Measurements from ENCODE around the gene CYTH3. TPM values are rescaled to one million over a fixed set of nuclear protein-coding genes. Genes with fewer than 3 reads are reported as not detected.

Gene CYTH3
- total RNA-seq, 1 donor = 89.4 TPM

DNA sequence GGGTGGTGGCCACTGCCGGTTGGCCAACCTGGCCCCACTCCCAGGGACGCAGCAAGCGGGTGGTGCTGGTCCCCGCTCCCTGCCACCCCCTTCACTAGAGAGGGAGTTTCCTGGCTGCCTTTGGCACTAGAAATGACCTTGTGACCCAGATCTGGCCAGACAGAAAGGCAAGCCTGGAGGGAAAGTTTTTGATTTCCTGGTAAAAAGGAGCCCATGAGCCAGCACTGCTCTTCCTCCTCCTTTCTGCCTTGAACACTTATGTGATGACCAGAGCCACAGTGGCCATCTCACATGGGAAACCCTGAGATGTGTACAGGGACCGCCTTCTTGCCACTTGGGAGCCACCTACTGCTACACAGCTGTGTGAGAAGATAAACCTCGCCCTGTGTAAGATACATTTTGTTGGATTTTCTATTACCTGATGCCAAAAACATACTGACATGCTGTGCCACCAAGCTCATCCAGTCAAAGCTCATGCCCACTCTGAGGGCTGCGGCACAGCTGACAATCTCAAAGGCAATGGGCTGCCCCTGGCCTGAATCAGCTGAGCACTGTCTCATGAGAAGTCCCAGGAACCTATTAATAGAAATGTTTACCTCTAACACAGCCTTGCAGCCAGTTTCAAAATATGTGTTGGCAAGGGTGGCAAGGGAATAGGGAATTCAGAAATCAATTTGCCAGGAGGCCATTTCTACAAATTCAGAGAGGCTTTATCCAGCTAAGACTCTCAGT, 94.0 kb downstream of the CYTH3 start:
- no peaks in the 10 kb centered on the region for H3K27me3 ChIP-seq (ENCODE audit: insufficient read depth, low read length)
- H2AFZ ChIP-seq (ENCODE audit: low read length) = no peak overlapping the region
- no peaks in the 10 kb centered on the region for H3K9me3 ChIP-seq (ENCODE audit: low read depth, low read length)
- H3K36me3 ChIP-seq (ENCODE audit: insufficient read depth, low read length) = peaks cover 31% of the 10 kb centered on the region
- H3K79me2 ChIP-seq (ENCODE audit: insufficient read depth, low read length) = peaks cover 12% of the 10 kb centered on the region
- H3K27ac ChIP-seq (ENCODE audit: low read depth, low read length) = peak overlapping the region; percentile 3
- peaks cover 1% of the 10 kb centered on the region for H4K20me1 ChIP-seq (ENCODE audit: insufficient read depth, low read length)
- no peak for DNase-seq (ENCODE audit: insufficient read length, low spot score, missing footprints)
- H3K4me1 ChIP-seq (ENCODE audit: insufficient read depth, low read length) = peaks cover 16% of the 10 kb centered on the region
- no peak overlapping the region for H3K4me2 ChIP-seq (ENCODE audit: insufficient read depth, low read length)
- TF ChIP-seq, protein P1, sequence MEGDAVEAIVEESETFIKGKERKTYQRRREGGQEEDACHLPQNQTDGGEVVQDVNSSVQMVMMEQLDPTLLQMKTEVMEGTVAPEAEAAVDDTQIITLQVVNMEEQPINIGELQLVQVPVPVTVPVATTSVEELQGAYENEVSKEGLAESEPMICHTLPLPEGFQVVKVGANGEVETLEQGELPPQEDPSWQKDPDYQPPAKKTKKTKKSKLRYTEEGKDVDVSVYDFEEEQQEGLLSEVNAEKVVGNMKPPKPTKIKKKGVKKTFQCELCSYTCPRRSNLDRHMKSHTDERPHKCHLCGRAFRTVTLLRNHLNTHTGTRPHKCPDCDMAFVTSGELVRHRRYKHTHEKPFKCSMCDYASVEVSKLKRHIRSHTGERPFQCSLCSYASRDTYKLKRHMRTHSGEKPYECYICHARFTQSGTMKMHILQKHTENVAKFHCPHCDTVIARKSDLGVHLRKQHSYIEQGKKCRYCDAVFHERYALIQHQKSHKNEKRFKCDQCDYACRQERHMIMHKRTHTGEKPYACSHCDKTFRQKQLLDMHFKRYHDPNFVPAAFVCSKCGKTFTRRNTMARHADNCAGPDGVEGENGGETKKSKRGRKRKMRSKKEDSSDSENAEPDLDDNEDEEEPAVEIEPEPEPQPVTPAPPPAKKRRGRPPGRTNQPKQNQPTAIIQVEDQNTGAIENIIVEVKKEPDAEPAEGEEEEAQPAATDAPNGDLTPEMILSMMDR (IDR thresholded peaks at IDR 0.05; ENCODE audit: extremely low read depth, low read depth, low read length) = no peak
- no peak overlapping the region for H3K4me3 ChIP-seq (ENCODE audit: insufficient read depth, low read length)

DNA sequence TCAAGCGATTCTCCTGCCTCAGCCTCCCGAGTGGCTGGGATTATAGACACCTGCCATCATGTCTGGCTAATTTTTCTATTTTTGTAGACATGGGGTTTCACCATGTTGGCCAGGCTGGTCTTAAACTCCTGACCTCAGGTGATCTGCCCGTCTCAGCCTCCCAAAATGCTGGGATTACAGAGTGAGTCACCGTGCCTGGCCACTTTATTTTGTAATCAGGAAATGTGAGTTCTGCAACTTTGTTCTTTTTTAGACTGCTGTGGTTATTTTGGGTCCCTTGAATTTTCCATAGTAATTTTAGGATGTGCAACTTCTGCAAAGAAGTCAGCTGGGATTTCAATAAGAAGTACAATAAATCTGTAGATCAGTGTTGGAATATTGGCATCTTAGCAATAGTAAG, 96.8 kb downstream of the CYTH3 start:
- Histone ChIP-seq H3K4me3 (ENCODE audit: insufficient read depth, low read length) (no peak overlapping the region), H3K27me3 (ENCODE audit: insufficient read depth, low read length) (no peaks in the 10 kb centered on the region), H4K20me1 (ENCODE audit: insufficient read depth, low read length) (peaks cover 4% of the 10 kb centered on the region), H3K36me3 (ENCODE audit: insufficient read depth, low read length) (peaks cover 30% of the 10 kb centered on the region), H3K79me2 (ENCODE audit: insufficient read depth, low read length) (peaks cover 12% of the 10 kb centered on the region), H3K4me1 (ENCODE audit: insufficient read depth, low read length) (peaks cover 16% of the 10 kb centered on the region), H3K9me3 (ENCODE audit: low read depth, low read length) (no peaks in the 10 kb centered on the region), H3K4me2 (ENCODE audit: insufficient read depth, low read length) (no peak overlapping the region), H3K27ac (ENCODE audit: low read depth, low read length) (no peak overlapping the region), H2AFZ (ENCODE audit: low read length) (no peak overlapping the region)
- peak; percentile 54 for DNase-seq (ENCODE audit: insufficient read length, low spot score, missing footprints)
- TF ChIP-seq, protein P1 (IDR thresholded peaks at IDR 0.05; ENCODE audit: extremely low read depth, low read depth, low read length) = no peak

DNA sequence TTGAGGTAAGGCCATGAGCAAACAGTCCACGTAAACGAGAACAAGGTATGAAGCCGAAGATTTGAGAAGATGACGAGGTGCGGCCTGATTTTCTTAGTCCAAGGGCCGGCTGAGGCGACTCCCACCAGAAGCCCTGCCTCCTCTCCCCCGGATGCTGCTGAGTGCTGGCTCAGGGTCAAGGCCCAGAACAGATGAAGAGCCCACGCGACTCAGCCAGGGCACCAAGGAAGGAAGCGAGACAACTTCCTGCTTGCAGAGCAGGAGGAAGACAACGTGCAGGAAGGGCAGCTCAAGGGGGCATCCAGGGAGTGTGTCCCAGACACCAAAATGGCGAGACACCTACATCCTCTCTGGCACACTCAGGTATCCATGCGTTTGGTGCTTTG, 99.5 kb downstream of the CYTH3 start:
- H4K20me1 ChIP-seq (ENCODE audit: insufficient read depth, low read length) = peaks cover 4% of the 10 kb centered on the region
- no peak overlapping the region for H3K27ac ChIP-seq (ENCODE audit: low read depth, low read length)
- H3K79me2 ChIP-seq (ENCODE audit: insufficient read depth, low read length) = no peaks in the 10 kb centered on the region
- no peak overlapping the region for H3K4me3 ChIP-seq (ENCODE audit: insufficient read depth, low read length)
- H2AFZ ChIP-seq (ENCODE audit: low read length) = no peak overlapping the region
- no peaks in the 10 kb centered on the region for H3K9me3 ChIP-seq (ENCODE audit: low read depth, low read length)
- H3K27me3 ChIP-seq (ENCODE audit: insufficient read depth, low read length) = no peaks in the 10 kb centered on the region
- TF ChIP-seq, protein P1 (IDR thresholded peaks at IDR 0.05; ENCODE audit: extremely low read depth, low read depth, low read length) = no peak
- peaks cover 10% of the 10 kb centered on the region for H3K4me1 ChIP-seq (ENCODE audit: insufficient read depth, low read length)
- DNase-seq (ENCODE audit: insufficient read length, low spot score, missing footprints) = no peak
- H3K36me3 ChIP-seq (ENCODE audit: insufficient read depth, low read length) = peaks cover 49% of the 10 kb centered on the region
- no peak overlapping the region for H3K4me2 ChIP-seq (ENCODE audit: insufficient read depth, low read length)

DNA sequence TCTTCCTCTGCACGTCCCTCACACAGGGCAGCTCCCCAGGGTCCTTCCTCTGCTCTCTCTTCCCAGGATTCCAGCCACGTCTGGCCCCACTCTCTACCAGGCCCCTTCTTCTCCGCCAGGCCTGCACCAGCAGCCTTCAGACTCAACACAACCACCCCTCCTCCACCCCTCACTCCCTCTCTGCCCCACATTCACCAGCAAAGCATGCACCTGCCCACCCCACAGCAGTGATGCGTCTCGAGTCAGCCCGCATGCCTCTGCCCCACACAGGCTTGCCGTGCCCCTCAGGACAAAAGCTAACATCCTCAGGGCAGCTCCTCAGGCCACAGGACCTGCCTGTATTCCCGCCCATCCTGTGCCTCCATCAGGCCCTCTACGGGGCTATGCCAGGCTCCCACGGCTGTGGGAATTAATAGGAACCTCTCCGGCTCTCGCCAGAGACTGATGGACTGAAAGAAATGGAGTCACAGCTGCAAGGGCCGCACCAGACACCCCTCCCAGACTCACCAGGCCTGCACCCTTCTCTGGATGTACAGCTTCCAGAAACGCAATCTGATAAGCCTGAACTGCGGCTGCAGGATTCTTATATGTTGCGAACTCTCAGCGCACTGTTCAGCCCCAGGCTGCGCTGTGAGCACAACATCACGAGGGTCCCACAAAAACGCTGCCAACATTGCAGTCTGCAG, 100.1 kb downstream of the CYTH3 start:
- Histone ChIP-seq H2AFZ (ENCODE audit: low read length) (no peak overlapping the region), H3K79me2 (ENCODE audit: insufficient read depth, low read length) (no peaks in the 10 kb centered on the region), H3K4me1 (ENCODE audit: insufficient read depth, low read length) (peaks cover 10% of the 10 kb centered on the region), H4K20me1 (ENCODE audit: insufficient read depth, low read length) (peaks cover 4% of the 10 kb centered on the region), H3K36me3 (ENCODE audit: insufficient read depth, low read length) (peaks cover 45% of the 10 kb centered on the region), H3K4me3 (ENCODE audit: insufficient read depth, low read length) (no peak overlapping the region), H3K27ac (ENCODE audit: low read depth, low read length) (no peak overlapping the region), H3K27me3 (ENCODE audit: insufficient read depth, low read length) (no peaks in the 10 kb centered on the region), H3K9me3 (ENCODE audit: low read depth, low read length) (no peaks in the 10 kb centered on the region), H3K4me2 (ENCODE audit: insufficient read depth, low read length) (no peak overlapping the region)
- TF ChIP-seq, protein P1 (IDR thresholded peaks at IDR 0.05; ENCODE audit: extremely low read depth, low read depth, low read length) = no peak
- DNase-seq (ENCODE audit: insufficient read length, low spot score, missing footprints) = peak; percentile 82

Measured in osteoblast (primary cell).